Spleen (tissue), 7 donors: ENCODE data around the gene ARHGEF10L.

Experiments used
- POLR2A ChIP-seq, 3 donors: fragments of 450-650 bp; IDR thresholded peaks; one replicate each; pipeline ENCODE4 v1.5.1; 2017; ENCODE audit warnings: antibody characterized with exemption in 3 of 3, mild to moderate bottlenecking in 1 of 3
- POLR2AphosphoS5 ChIP-seq, 3 donors: sonication (generic); formaldehyde crosslinking; IDR thresholded peaks; one replicate each; pipeline ENCODE4 v1.5.1; 2017; ENCODE audit warnings: antibody characterized with exemption in 3 of 3
- TF ChIP-seq, protein P1 (sequence below), 11 experiments: fragments of 200-600 bp in 7 of 11; fragments of 450-650 bp in 4 of 11; sonication (generic) in 4 of 11; IDR thresholded peaks in 8 of 11; conservative IDR thresholded peaks in 3 of 11; 1 replicate in 7 of 11; 2 replicates in 4 of 11; pipeline versions ENCODE4 v1.4.0 to v1.8.0; 2016 to 2021; ENCODE audit warnings: antibody characterized with exemption in 11 of 11, inconsistent platforms in 4 of 11, mild to moderate bottlenecking in 1 of 11
- donor health status: DM: no; HTN: no; CAD: no; lungs with moderate emphysema.
- donor health status: DM: no; HTN: no; CAD: no.
- donor health status: DM: no; HTN: no; CAD: no.

DNA sequence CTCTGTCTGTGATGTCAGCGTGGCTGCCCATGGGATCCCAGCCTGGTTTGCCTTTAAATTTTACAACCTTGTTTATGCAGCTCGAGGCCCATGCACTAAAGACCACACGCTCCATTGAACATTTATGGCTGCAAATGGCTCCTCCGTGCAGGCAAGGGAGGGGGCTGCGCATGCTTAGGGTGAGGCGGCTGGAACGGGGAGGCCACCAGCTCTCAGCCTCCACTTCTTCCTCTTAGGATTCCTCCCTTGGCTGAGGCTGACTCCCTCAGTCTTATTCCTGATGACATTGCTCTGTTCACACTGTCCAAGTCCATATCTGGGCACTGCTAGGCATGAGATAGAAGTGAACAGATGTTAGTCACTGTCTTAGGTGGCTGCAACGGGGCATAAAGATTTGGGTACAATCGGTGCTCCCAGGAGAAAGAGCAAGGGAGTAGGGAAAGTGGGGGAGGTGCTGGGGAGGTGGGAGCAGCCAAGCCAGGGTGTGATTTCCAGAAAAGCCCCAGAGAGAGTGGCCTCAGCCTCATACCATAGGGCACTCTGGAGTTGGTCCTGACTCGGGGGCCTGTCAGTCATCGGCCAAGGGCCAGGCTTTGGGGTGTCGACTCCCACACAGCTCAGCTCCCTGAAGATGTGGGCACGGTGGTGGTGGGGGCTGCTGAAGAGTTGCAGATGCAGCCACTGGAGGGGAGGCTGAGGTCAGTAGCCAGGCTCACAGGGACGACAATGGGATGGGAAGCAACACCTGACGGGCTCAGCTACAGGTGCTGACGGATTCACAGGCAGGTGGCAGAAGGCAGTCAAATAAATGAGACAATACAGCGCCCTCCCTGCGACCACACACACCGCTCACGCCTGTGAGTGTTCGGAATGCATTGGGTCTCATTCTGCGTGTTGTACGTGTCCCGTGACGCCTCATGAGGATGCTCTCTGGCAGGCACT, 178.4 kb downstream of the ARHGEF10L start:
- TF ChIP-seq, protein P1, sequence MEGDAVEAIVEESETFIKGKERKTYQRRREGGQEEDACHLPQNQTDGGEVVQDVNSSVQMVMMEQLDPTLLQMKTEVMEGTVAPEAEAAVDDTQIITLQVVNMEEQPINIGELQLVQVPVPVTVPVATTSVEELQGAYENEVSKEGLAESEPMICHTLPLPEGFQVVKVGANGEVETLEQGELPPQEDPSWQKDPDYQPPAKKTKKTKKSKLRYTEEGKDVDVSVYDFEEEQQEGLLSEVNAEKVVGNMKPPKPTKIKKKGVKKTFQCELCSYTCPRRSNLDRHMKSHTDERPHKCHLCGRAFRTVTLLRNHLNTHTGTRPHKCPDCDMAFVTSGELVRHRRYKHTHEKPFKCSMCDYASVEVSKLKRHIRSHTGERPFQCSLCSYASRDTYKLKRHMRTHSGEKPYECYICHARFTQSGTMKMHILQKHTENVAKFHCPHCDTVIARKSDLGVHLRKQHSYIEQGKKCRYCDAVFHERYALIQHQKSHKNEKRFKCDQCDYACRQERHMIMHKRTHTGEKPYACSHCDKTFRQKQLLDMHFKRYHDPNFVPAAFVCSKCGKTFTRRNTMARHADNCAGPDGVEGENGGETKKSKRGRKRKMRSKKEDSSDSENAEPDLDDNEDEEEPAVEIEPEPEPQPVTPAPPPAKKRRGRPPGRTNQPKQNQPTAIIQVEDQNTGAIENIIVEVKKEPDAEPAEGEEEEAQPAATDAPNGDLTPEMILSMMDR (IDR thresholded peaks at IDR 0.05 in 8 of 11, conservative IDR thresholded peaks at IDR 0.05 in 3 of 11) = no peak
- TF ChIP-seq POLR2A (IDR thresholded peaks at IDR 0.05) (no peak), POLR2AphosphoS5 (IDR thresholded peaks at IDR 0.05) (no peak)
